ENCODE results near the gene KCNIP1.

Gene KCNIP1

DNA sequence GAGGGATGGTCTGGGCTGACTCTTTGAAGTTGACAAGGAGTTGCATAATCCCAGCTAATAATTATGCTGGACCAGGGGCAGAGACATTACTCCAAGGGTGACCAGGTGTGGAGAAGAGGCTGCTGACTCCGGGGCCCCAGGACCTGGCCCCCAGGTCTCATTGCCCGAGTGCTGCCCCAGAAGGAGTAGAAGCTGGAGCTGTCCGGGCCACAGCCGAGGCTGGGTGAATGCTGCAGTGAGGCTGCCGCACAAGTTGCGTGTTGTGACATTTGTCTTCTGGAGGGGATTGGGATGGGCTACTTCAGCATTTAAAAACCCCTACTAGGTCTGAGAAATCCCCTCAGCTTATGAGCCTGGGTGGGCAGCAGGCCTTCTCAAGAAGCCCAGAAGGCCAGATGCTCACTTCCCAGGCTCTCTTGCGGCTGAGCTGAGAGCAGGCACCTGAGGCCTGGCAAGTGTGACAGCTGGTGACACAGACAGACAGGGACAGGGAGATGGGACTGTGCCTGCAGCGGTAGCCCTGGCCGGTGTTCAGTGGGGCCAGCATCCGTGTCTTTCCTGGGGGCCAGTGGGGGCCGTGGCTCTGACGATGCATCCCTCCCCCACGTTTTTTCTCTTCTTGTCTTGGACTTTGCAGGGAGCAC, 122.8 kb downstream of the KCNIP1 start:
- no peak for DNase-seq (ENCODE audit: low read depth in 3 of 3, low spot score in 1 of 3)

DNA sequence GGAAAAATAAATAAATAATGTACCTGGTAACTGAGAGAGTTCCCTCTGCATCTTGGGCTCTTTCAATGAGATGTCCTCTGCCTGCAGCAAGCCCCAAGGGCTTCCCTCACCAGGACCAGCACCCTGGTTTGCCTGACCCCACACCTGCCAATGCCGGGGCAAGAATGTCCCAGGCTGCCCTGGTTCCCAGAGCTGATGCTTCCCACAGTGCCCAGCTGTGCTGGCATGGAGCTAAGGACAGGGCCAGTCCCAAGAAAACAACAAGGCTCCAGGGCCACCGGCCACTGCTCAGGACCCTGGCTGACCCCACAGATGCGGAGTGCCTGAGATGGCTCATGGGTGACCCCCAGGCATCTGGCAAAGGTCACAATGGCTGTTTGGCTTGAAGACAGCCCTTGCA, 123.5 kb downstream of the KCNIP1 start:
- DNase-seq (ENCODE audit: low read depth in 3 of 3, low spot score in 1 of 3), result no peak

DNA sequence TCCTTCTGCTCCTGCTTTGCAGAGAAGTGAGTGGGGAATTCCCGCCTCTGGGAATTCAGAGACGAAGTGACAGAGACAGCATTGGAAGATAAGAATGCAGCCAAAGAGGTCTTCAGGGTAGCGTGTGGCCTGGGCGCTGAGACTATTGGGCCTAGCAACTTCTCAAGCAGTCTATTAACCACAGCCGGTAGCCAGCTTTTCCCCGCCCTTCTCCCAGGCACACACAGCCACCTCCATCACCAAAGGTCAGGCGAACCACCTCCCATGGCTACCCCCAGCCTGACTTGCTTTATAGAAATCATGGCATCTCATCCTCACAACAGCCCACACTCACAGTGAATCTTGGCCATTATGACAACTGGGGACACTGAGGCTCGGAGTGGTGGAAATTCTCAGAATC, 124.2 kb downstream of the KCNIP1 start:
- DNase-seq (ENCODE audit: low read depth in 3 of 3, low spot score in 1 of 3), result no peak

DNA sequence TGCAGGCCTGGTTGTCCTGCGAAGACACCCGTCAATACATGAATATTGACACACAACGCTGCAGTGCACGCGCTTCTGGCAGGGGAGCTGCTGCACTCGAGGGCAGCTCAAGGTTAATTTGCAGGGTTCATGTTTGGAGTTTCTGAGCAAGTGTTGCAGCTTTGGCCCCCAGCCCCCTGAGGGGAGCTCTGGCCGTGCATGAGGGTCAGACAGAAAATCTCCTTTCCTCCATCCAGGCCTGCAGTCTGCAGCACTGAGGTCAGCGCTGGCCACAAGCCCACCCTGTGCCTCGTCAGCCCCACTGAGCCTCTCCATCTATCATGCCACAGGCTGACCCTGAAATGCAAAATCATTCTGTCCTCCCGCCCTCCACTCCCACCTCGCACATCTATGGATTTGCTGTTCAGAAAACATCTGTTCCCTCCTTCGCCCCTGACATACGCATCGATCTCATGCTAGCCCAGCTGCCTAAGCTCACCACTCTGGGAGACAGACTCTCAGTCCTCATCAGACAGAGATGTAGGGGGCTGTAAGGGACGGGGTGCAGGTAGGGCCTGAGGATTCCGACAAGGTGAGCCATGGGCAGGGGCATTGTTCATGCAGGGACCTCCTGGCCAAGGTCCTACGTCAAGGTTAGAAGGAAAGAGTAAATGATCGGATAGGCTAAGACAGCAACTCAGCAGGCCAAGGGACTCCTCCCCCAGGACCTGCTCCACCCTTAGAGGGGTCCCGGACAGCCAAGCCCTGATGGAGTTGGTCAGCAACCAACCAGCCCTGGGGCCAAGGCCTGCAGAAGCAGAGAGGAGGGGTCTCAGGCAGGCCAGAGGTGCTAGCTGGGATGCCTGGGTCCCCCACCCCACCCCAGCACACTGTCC, 125.1 kb downstream of the KCNIP1 start:
- DNase-seq (ENCODE audit: low read depth in 3 of 3, low spot score in 1 of 3), result no peak

DNA sequence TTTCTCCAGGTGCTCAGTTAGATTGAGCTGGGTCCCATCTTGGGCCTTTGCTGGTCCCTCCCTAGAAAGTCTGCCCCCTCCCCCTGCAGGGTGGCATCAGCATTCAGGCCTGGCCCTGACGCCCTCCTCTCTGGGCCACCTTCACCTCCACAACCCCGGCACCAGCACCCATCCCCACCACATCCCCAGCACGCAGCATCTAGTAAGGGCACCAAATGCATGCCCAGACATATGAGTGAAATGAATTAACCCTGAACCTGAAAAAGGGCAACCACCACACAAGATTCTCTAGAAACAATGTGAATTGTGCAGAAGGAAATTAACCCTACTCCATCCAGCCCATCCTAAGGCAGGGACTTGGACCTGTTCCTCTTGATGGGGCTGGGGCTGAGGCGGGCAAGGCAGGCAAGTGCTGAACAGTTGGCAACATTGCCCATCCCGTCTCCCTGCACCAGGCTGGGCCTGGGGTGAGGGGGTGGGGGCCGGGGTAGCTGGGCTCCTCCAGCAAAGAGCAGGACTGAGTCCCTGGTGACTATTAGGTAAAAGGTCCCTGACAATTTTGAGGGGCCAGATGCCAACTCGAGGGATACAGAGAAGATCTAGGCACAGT, 125.9 kb downstream of the KCNIP1 start:
- DNase-seq (ENCODE audit: low read depth in 3 of 3, low spot score in 1 of 3), result no peak

DNA sequence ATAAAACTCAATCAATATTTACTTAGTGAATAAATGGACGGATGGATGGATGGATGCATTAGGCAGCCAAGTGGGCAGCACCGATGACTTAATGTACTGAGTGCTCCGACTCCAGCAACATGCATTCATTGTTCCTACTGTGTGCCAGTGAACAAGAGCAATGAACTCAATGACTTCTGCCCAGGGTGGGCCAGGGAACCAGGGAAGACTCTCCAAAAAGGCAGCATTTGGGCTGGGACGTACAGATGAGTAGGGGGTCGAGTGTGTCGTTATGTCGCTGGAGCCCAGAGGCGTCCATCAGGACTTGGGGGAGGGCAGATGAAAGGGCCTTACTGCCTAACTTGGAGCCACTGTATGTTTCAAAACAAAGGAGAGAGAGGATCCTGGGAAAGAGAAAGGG, 126.4 kb downstream of the KCNIP1 start:
- DNase-seq (ENCODE audit: low read depth in 3 of 3, low spot score in 1 of 3), result no peak

DNA sequence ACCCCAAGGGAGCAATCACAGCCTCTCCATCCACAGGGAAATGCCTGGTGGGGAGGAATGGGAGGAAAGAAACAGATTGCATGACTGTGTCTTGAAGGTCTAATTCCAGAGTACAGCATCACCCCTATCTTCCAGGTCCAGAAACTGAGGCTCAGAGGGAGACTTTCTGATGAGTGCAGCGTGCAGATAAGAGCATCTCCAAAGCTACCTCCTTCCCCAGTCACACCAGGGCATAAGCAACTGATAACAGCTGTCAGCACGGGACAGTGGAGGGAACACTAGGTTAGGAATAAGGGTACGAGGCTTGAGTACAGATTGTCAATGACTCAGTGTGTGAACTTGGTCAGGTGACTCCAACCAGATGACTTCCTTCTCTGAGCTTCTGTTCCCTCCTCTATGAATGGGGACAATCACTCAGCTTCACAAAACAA, 126.9 kb downstream of the KCNIP1 start:
- no peak for DNase-seq (ENCODE audit: low read depth in 3 of 3, low spot score in 1 of 3)

DNA sequence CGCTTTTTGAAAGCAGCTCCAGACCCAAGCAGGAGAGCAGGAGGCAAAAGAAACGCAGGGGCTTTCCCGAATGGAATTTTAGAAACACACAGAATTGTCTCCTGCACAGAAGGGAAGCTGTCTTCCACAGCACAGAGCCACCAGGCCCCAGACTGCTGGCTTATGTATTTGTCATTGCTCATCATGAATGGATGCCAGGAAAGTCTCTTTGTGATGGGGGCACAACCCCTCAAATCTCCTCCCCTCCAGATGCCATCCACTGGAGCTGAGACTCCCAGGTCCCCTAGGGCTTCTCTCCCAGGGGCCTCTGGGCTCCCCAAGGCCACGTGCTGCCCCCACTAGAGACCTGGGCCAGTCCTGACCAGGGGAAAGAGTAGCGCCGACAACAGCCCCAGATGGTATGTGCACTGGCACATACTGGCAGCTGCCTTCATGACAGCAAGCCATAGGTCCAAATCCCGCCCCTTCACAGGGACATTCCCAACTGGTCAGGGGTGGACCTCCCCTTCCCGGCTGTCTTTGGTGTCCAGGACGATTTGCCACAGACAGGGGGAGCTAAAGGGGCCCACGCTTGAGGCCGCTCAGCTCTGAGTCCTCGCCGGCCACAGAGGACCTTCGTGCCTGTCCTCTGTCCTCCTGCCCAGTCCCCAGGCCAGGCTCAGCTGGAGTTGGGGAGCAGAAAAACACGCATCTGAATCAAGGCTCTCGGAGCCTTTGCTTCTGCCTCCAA, 127.8 kb downstream of the KCNIP1 start:
- DNase-seq (ENCODE audit: low read depth in 3 of 3, low spot score in 1 of 3), result no peak

DNA sequence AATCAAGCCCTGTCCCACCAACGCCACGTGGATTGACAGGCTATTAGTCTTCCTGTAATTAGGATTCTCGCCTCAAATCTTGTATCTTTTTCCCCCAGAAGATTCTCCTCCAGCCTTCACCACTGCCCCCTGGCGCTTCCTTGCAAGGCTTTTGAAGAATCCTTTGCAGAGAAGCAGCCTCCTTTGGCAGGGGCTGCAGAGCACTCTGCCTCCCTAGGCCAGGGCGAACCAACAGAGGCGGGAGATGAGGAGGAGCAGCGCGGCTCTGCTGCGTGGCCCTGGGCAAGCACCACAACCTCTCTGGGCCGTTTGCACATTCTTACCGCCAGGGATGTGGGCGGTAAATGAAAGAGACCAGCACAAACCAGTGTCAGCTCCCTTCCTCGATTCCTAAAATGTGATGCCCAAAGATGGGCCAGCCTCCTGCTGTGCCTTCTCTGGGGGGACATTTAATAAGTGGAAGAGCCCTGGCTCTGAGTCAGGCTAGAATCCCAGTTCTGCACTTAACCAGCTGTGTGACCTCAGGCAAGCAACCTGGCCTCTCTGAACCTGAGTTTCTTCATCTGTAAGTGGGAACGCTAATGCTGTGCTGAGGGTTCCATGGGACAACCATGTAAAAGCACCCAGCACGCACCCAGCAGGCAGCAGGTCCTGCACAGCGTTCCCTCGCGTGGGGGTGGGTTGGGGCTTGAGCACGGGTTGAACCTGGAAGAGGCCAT, 128.6 kb downstream of the KCNIP1 start:
- no peak for DNase-seq (ENCODE audit: low read depth in 3 of 3, low spot score in 1 of 3)

DNA sequence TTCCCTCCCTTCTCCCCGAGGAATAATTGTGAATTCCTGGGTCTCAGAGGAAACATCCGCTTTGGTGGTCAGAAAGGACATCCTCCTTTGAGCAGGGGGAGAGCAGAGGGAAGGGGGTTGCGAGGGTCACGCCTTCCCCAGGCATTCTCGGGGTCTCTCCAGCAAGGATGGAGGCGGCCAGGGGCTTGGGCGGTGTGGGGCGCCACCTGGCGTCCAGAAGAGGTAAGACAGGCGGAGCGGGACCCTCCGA, 129.1 kb downstream of the KCNIP1 start:
- peak; percentile 5 to 51 (median 13) for DNase-seq (ENCODE audit: low read depth in 3 of 3, low spot score in 1 of 3)

DNA sequence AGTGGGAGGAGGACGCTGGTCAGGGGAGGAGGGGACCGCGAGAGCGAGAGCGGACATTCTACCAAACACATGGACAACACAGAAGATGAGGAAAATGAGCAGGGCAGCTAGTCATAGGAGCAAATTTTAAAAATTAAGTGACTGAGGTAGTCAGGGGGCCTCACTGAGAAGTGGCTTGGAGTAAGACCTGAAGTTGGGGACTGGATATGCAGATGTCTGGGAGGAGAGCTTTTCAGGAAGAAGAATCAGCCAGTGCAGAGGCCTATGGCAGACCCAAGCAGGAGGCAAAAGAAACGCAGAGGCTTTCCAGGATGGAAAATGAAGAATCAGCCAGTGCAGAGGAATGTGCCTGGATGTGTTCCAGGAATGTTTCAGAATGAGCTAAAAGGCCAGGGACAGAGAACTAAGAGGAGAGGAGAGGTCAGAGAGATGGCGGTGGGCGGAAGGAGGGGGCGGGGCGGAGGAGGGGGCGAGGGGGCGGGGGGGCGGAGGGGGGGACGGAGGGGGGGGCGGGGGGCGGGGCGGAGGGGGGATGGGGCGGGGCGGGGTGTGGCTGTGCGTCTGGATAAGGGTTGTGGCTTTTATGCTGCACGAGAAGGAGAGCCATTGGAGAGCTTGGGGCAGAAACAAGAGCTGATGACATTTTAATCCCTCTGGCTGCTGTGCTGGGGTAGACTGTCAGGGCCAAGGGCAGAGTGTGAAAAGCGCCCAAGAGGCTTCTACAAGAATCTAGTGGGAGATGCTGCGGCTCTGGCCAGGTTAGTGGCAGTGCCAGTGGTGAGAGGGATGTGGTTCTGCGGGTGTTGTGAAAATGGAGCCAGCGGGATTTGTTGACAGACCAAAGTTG, 129.6 kb downstream of the KCNIP1 start:
- DNase-seq (ENCODE audit: low read depth in 3 of 3, low spot score in 1 of 3), result no peak

DNA sequence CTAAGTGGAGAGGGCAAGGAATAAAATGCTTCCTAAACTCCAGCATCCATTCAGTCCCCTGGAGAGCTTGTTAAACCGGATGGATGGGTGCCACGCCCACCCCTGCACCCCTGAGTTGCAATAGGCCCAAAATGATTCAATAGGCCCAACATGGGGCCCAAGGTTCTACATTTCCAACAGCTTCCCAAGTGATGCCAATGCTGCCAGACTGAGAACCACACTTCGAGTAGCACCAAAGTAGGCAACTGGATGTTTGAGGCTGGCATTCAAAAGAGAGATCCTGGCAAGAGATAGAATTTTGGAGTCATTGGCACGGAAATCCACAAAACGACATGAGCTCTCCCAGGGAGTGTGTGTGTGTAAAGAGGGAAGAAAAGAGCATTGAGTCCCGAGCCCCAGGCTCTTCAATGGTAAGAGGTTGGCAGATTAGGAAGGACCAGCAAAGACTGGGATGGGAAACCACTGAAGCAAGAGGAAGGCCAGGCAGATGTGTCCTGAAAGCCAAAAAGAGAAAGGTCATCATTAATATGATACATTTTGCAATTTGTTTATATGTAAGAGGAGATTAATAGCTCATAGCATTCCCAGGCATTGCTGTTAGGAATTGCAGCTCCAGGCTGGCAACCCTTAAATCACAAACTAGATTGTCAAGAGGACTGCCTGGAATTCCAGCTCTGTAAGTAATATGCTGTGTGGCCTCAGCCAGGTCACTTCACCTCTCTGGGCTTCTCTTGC, 130.6 kb downstream of the KCNIP1 start:
- DNase-seq (ENCODE audit: low read depth in 3 of 3, low spot score in 1 of 3), result no peak

DNA sequence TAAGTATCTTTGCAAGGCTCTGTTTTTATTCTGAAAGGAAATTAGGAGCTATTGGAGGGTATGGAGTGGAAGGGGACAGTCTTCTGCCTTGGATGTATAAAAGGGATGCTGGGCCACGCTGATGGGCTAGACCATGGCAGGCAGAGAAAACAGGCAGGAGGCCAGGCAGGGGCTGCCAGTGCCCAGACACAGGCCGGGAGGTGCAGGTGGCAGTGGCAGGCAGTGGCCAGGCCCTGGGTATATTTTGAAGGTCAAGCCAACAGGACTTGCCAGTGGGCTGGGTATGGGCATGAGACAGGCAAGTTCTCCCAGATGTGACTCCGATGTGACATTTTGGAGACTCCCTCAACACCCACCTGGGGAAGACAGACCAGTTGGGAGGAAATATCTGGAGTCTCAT, 131.9 kb downstream of the KCNIP1 start:
- no peak for DNase-seq (ENCODE audit: low read depth in 3 of 3, low spot score in 1 of 3)

DNA sequence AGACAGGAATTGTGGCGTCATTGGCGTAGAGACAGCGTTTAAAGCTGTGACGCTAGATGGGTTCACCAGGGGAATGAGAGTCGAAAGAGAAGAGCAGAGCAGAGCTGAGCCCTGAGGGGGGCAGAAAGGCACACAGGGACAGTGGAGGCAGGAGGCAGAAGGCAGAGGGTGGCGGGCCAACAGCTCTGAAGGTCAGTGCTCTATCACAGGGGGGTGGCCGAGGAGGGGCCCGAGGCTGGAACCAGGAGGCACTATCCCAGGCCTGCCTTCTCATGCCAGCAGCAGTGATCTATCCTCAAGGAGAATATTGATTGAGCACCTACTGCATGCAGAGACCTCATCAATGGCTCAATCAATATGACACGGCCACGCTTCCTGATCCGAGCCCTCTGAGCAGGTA, 132.4 kb downstream of the KCNIP1 start:
- no peak for DNase-seq (ENCODE audit: low read depth in 3 of 3, low spot score in 1 of 3)

DNA sequence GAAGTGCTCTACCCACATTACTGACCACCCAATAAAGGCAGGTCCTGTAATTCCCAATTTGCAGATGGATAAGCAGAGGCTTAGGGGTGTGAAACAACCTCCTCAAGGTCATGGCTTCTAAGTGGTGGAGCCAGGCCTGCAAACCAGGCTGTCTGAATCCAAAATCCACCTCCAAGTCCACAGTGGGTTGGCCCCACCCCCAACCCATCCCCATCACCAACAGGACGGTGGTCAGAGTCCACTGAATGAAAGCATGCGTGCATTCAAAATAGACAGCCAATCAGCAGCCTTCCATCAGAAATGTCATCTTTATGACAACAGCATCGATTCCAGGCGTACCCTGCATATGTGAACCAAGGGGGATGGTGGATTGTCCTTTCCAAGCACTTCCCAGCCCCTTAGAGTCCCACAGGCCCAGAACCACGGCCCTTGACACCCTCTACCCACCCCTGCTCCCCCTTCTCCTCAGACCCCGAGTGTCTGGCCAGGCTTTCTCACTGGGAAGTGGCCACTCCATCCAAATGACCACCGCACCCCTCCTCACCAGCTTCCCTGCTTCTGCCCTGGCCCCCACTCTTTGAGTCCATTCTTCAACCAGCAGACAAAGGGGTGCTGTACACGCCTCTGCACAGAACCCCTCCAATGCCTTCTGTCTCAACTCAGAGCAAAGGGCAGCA, 133.1 kb downstream of the KCNIP1 start:
- DNase-seq (ENCODE audit: low read depth in 3 of 3, low spot score in 1 of 3), result no peak

DNA sequence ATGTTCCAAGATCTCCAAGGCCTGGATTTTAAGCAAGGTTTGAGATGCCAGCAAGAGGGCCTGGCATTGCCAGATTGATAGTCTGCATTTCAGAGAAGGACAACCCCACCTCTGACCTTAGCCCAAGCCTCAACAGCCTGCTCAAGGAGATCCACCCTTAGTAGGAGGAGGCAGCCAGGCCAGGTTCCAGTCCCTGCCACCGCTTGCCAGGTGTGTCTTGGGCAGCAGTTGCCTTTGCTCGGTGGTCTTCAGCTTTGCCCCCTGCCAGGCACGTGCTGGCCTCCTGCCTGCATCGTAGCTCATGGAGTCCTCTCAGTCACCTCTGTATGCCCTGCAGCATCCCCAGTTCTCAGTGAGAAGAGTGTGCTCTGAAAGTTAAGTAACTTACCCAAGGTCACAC, 134.2 kb downstream of the KCNIP1 start:
- DNase-seq (ENCODE audit: low read depth in 3 of 3, low spot score in 1 of 3), result no peak

DNA sequence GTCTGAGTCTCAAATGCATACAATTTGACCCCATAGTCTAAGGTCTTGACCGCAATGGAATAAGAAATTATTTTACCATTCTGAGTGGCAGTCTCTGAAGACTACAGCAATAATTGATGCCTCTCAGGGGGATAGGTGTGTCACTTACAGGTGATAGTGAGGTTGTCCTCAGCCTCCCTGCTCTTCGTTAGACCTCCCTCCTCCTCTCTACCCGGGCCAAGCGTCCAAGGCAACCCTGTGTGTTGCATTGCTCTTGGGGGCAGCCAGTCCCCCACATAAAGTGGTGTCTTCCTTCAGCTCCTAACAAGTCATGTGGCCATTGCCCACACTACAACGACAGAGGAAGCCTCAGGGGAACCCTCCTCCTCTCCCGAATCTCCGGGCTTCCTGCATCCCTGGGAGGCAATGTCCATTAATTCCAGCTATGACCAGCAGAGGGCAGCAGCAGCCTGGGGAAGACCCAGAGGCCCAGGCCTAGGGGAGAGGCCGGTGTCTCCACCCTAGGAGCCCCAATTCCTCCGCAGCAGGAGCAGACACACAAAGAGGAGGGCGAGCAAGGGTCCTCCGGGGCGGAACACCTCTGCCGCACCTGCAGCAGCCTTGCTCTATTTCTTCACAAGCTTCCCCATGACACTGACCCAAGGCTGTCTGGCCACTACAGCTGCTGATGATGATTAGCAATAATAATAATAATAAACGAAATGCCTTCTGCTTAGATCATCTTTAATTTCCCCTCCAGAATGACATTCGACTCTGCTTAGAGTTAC, 134.8 kb downstream of the KCNIP1 start:
- peak in 2 of 3 donors; percentile 21 to 54 for DNase-seq (ENCODE audit: low read depth in 3 of 3, low spot score in 1 of 3)

DNA sequence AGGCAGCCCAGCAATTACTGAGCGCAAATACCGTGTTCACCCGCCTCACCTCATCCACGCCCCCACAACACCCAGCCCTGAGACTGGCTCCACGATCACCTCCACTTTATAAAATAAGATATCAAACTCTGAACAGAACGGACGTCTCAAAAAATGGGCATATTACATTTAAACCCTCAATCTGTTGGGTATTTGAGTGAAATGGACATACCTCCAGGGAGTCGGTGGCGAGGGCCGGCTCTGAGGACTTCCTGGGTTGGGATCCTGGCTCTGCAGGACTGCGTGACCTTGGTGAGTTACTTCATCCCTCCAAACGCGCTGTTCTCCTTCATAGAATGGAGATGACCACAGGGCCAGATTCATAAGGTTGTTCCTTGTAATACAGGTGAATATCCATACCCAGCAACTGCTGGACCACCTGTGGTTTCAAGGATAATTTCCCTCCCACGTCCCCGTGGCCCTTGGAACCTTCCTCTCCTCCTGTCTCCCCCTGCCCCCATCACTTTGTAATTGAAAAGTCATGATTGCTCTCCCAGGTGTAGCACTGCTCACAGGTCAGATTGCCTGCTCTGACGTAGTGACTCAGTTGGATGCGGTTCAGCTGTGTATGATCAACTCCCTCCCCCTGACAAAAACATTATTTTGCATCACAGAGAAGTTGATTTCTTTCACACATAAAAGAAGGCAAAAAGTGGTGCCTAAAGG, 135.6 kb downstream of the KCNIP1 start:
- DNase-seq (ENCODE audit: low read depth in 3 of 3, low spot score in 1 of 3), result no peak

All from stimulated activated CD4-positive, alpha-beta T cell treated with anti-CD3 and anti-CD28 coated beads, TNF-alpha, amount 100 ng/mL, for 1 hour (primary cell).